OCI-LY7 (cell line): Measurements from ENCODE around the gene TMEM231.
"Not testable (repeated sequence)": the region's sequence is repeated elsewhere in the genome, so short reads cannot be mapped to it uniquely, and the experiment has no call there.

Source experiments
- EZH2phosphoT487 ChIP-seq: fragments of 200-600 bp; sonication (generic); IDR thresholded peaks from 2 replicates; pipeline ENCODE4 v1.6.1; 2018; ENCODE audit warnings: low read depth, borderline replicate concordance, mild to moderate bottlenecking, mixed run types, antibody characterized with exemption, low read length, moderate library complexity, mixed read lengths
- TF ChIP-seq, protein P1 (sequence below): fragments of 200-600 bp; sonication (generic); conservative IDR thresholded peaks from 2 replicates; pipeline ENCODE4 v1.5.1; 2014; ENCODE audit warnings: mild to moderate bottlenecking, antibody characterized with exemption, low read length, moderate library complexity, mixed read lengths

DNA sequence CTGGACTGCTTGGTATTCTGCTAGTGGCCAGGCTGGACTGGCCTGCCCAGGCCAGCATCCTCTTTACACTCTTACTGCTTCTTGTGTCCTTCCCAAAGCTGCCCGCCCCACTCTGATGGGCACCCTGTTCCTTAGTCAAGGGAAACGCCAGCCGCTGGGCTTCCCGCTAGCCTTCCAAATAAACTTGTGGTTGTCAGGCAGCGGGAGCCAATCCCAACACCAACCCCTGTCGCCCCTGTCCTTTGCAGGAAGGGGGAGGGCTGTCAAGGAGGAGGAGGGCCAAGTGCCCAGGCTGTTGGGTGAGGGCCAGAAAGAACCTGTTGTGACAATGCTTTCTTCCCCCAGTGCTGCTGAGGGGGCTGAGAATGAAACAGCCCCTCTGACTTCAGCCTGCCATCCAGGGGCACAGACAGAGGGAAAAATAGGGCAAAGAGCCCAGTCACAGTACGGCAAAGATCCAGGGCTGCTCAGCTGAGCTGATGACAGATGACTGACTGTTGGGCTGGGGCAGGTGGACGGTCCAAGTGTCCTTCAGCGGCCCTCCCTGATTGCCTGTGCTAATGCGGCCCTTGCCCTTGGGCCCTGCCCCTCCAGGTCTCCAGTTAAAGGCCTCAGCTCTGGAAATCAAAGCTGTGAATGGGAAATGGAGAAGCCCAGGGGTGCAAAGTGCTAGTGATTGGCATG, 17.0 kb downstream of the TMEM231 start:
- TF ChIP-seq, protein P1, sequence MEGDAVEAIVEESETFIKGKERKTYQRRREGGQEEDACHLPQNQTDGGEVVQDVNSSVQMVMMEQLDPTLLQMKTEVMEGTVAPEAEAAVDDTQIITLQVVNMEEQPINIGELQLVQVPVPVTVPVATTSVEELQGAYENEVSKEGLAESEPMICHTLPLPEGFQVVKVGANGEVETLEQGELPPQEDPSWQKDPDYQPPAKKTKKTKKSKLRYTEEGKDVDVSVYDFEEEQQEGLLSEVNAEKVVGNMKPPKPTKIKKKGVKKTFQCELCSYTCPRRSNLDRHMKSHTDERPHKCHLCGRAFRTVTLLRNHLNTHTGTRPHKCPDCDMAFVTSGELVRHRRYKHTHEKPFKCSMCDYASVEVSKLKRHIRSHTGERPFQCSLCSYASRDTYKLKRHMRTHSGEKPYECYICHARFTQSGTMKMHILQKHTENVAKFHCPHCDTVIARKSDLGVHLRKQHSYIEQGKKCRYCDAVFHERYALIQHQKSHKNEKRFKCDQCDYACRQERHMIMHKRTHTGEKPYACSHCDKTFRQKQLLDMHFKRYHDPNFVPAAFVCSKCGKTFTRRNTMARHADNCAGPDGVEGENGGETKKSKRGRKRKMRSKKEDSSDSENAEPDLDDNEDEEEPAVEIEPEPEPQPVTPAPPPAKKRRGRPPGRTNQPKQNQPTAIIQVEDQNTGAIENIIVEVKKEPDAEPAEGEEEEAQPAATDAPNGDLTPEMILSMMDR: not testable (repeated sequence)
- TF ChIP-seq EZH2phosphoT487: not testable (repeated sequence)
